SKM-1 treated with dmso at 0.1 percent for 144 hours (cell line): ENCODE results near the gene GRN.
"Not testable (repeated sequence)": the region's sequence is repeated elsewhere in the genome, so short reads cannot be mapped to it uniquely, and the experiment has no call there.

Experiments used
- DNase-seq: peaks from one replicate; lab custom pipeline; 2025; ENCODE audit not compliant: unreplicated experiment; lab: John Stamatoyannopoulos, UW

The GRN gene

DNA sequence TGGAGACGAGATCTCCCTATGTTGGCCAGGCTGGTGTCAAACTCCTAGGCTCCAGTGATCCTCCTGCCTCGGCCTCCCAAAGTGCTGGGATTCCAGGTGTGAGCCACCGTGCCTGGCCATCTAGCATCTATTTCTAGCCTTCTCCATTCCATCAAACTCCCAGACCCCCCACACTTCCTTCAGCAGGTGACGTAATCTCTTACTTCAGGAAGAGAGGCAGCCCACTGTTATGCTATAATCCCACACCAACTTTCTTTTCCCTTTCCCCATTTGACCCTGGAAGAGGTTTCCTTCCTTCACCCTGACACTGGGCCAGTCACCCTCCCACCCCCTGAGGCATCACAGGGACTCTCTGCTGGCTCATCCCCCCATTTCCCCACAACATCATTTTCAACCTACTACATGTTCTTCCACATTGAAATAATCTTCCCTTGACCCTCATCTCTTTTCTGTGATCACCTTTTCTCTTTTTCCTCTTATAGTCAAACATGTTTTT is 36.8 kb downstream of the GRN start:
- no peak for DNase-seq

DNA sequence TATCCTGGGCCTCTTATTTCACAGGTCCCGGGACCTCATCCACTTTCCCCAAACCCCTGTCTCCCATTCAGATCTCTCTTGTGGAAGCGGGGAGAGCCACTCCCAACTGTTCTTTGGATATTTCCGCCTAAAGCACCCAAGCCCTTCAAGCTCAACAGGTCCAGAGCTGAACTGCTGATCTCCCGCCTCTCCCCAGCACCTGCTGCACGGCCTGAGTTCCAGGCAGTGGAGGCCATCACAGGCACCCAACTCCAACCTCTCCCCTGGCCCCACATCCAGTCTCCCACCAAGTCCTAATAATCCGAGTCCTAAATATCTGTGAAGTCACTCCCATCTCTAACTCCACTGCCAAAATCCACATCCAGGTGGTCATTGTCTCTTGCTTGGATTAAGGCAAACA is 37.8 kb downstream of the GRN start:
- no peak for DNase-seq

DNA sequence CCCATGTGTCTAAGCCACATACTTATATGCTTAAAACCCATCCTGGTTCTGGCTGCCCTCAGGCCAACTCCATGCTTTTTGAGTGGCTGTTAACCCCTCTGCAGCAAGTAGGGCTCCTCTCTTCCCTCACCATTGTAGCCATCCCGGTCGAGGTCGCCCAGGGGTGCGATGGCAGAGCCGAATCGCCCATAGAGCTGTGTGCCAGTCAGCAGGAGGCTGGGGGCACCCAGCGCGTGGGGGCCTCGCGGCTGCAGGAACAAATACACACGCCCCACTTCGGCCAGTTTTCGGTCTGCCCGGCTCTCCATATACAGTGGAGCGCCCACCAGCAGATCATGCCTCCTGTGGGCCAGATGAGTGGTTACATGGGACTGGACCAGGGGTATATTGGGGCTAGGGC is 38.3 kb downstream of the GRN start:
- no peak for DNase-seq

DNA sequence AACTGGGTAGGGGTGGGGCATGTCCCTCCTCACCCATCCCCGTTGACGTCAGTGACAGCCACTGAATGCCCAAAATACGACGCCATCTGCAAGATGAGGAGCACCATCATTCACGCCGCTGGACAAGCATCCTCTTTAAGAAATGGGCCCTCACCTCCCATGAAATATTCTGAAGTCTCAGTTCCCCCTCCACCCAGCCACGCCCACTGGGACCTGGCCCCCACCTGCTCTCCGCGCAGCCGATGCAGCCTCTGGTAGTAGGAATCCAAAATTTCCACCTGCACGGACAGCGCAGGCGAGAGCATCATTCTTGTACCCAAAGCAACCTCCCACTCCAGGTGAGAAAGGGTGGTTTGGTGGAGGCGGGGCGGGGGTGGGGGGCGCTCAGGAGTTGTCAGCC is 38.8 kb downstream of the GRN start:
- no peak for DNase-seq

DNA sequence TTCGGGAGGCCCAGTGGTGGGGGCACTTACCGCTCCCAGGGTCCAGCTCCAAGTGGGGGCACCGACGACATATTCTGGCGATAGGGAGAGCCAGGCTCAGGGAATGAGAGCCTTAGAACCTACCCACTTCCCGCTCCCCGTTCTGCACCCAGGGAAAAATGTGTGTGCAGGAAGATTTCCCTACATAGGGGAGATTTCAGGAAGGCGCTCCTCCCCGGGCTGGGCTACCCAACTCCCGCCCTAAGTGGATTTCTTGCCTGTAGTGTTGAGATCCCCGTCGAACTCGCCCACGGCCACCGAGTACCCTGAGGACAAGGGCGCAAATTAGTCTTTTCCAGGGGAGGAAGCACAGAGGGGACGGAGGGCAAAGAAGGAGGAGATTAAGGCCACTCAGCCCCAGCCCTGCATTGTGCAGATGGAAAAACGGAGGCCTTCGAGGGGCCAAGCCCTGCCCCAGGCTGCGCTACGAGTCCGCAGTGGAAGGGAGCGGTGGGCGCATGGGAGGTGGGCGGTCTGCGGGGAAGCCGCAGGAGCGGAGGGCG is 39.2 kb downstream of the GRN start:
- DNase-seq = no peak

DNA sequence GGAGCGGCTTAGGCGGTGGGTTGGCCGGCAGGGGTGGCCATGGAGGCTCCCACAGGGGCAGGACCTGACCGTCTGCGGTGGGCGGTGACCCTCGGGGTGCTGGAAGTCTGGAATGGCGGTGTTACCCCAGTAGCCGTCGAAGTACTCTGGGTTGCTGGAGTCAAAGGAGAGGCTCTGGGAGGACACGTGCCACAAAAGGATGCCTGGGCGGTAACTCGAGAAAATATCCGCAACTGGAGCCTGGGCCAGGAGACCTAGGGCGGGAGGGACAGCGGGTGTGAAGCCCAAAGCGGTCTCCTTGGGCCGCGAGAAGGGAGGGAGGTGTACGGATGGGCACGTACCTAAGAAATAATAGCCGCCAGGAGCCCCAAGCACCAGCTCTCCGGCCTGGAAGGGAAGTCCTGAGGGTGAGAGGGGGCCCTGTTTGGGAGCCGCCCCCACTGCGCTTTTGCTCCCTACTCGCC is 39.8 kb downstream of the GRN start:
- no peak for DNase-seq

DNA sequence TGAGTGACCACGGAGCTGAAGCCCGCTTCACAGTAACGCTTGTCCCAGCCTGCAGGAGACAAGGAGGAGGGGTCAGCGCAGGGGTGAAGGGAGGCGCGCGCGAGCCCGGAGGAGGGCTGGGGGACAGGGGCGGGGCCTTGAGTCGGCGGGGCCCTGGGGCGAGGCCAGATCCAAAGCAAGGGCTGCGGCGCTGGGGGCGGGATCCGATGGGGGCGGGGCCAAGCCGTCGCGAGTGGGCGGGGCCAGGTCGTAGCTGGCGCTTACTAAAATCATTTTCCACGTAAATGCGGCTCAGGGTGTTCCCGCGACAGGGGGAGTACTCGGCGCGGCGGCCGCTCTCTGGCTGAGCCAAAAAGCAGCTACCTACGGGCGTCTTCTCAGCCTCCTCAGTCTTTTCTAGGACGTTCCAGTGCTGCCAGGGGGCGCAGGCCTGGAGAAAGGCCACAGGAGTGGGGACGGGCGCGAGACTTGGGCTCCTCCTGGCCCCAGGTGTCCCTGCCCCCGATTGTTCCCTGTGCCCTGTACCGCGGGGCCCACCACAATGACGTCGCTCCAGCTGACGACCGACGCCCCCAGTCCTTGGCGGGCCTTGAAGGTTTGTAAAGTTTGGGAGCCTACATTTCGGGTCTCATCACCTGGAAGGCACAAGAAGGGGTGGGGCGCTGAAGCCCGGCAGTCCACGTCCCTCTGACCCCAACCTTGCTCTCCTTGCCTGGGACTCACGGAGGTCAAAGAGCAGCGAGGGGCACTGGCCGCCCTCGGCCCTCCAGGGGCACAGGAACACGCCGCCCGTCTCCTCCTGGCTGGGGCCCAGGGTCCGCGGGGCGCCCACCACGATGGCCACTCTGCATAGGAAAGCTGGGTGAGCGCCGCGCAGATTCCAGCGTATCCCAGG is 40.4 kb downstream of the GRN start:
- DNase-seq = peak; percentile 77

DNA sequence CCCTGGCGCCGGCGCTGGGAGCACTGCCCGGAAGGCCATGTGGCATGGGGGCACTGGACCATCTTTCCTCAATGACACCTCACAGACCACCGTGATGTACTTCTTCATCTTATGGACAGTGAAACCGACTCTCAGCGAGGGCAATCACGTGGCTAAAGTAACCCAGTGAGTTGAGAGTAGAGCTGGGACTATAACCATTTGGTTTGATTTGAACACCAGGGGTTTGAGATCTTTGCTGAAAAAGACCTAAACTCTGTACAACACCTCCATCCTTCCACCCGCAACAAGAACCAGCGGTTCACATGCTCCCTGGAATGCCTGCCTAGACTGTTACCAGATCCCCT is 41.1 kb downstream of the GRN start:
- no peak for DNase-seq

DNA sequence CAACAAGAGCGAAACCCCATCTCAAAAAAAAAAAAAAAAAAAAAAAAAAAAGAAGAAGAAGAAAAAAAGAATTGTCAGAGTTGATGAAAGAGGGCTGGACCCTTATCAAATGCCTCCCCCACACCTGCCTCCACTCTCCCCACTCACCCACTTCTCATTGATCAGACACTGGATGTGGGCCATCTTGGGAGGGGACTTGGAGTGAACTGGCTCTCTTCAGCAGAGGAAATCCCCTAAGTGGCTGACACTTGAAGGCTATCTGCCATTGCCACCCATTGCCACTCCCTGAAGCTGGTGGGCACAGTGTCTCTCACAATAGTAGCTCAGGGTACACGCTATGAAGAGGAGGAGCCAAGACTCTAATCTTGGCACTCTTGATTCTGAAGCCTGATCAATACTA is 42.7 kb downstream of the GRN start:
- no peak for DNase-seq

DNA sequence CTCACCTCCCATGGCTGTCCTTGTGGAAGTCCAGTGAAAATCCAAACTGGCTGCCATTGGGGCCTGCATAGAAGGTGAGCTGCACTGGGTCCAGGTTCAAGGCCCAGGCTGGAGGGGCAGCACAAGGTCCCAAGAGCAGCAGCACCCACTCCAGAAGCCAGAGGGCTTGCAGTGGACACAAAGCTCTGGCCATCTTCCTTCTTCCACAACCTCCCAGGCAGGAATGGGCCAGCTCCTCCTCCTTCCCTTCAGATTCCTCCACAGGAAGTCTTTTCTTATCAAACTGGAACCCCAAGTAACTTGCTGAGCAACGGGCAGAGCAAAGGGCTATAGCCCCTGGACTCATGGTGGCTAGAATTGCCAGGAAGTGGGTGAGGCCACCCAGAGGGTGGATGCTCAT is 44.2 kb downstream of the GRN start, which contains the start of gene ITGA2B:
Gene ITGA2B (minus strand): TSS at position 369 of the 400 bp plus-strand sequence. CDS start 176 bp downstream, at position 193.
- no peak for DNase-seq

DNA sequence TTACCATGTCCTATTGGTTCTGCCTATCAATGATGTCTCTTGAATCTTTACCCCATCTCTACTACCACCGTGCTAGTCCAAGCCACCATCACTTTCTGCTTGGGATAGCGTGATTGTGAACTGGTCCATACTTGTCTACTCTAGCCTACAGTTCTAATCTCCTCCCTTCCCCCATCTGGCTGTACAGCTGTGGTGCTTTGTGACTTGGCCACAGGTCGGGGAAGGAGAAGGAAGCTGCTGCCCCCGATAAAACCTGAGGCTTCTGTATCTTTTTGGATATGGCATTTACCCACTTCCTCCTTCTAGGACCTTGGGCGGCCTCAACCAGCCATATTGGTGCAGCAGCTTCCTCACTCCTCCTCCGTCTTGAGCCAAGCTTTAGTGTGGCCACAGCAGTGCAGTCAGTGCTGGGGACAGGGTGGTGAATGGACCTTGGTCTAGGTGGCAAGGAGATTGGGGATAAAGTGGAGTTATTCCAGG is 44.7 kb downstream of the GRN start:
- peak; percentile 50 for DNase-seq

DNA sequence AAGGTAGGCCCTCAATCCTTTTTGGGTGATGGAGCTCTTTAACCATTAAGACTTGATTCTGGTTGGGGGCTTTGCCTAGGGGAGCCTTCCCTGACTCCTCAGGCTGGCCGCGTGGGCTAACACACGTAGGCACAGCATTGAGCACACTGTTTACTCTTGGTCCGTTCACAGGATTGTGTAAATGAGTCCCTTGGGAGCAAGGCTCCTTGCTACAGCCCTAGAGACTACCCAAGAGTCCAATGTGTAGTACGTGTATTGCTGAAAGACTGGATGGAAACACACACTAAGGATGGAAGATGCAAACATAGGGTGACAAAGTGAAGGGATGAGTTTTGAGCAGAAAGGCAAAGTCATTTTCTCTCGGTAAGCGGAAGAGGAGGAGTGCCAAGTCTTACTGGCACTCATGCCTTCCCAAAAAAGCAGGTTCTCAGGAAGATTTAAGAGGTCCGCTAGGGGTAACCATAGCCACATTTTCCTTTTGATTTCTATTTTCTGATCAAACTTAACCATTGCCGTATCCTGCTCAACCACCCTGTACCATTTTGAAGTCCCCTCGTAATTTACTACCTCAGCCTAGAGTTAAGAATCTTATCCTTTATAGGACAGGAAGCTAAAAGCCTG is 45.3 kb downstream of the GRN start:
- no peak for DNase-seq

DNA sequence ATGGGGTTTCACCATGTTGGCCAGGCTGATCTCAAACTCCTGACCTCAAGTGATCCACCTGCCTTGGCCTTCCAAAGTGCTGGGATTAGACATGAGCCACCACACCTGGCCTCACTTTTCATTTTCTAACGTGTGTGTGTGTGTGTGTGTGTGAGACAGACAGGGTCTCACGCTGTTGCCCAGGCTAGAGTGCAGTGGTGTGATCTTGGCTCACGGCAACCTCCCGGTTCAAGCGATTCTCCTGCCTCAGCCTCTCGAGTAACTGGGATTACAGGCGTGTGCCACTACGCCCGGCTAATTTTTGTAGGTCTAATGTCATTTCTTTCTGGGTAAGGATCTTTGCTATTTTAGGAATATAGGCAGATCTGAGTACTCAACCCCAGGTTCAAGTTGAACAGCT is 49.0 kb downstream of the GRN start:
- DNase-seq = not testable (repeated sequence)

DNA sequence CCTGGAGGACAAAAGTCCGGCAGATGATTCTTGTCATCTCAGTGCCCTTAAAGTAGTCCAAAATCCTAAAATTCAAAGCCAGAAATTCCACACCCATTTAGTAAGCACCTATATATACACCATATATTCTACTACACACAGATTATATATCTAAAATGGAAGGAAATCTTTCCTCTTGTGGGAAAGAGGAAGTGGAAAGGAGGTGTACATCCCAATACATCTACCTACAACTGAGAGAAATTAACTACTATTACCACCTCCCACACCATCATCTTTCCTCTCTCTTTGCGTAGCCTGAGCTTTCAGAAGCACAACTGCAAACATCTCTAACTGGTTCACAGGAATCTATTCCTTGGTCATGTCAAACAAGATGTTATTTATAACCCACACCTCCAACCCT is 49.7 kb downstream of the GRN start:
- no peak for DNase-seq

DNA sequence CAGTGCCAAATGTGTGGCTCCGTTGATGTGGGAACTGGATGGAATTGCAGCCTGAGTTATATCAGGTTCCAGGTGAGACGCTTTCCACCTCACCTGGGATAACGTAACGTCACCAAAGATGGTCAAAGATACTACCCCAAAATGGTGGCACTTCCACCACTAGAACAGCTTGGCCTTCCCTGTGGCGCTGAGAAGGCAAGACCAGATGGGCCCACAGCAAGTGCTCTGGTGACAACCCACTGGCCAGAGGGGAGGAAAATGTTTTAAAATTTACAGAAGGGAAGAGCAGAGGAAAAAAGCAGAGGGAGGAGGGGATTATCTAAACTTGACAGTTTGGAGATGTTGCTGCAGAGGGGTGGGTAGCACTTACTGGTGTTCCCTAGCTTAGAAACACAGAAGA is 51.8 kb downstream of the GRN start:
- DNase-seq = no peak

DNA sequence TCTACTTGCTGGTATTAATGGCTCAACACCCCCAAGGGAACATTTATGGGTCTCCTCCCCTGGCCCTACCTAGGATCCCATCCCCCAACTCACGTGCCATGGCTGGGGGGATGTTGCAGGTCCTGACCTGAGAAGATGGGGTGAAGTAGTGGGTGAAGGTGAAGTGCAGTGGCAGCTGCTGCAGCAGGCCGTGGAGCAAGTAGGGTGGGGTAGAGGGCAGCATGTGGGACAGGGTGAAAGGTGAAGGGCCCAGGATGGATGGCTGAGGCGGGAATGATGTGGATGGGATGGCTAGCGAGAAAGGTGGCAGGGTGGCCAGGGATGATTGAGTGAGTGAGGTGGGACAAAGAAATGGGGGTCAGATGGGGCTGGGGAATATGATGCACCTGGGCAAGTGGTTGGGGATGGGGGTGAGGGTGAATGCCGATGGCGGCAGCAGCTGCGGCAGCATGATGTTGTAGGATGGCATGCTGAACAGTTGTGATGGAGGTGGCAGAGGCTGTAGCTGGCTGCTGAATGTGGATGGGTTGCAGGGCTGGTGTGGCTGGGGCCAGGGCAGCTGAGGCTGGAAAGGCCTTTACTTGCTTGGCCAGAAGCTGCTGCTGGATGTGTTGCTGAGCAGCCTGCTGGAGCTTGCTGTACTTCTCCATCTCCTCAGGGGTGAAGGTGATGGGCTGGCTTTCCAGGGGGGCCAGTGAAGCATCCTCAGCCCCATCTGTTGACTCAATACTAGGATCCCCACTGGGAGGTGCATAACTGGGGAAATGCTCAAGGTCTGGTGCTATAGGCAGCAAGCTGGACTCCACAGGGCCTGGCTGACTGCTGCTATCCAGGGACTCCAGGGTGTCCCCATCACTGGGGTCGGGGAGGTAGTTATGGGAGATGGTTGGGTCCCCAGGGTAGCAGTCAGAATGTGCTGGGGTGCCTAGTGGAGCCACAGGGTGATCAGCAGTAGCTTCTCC is 52.7 kb downstream of the GRN start:
- DNase-seq = no peak

DNA sequence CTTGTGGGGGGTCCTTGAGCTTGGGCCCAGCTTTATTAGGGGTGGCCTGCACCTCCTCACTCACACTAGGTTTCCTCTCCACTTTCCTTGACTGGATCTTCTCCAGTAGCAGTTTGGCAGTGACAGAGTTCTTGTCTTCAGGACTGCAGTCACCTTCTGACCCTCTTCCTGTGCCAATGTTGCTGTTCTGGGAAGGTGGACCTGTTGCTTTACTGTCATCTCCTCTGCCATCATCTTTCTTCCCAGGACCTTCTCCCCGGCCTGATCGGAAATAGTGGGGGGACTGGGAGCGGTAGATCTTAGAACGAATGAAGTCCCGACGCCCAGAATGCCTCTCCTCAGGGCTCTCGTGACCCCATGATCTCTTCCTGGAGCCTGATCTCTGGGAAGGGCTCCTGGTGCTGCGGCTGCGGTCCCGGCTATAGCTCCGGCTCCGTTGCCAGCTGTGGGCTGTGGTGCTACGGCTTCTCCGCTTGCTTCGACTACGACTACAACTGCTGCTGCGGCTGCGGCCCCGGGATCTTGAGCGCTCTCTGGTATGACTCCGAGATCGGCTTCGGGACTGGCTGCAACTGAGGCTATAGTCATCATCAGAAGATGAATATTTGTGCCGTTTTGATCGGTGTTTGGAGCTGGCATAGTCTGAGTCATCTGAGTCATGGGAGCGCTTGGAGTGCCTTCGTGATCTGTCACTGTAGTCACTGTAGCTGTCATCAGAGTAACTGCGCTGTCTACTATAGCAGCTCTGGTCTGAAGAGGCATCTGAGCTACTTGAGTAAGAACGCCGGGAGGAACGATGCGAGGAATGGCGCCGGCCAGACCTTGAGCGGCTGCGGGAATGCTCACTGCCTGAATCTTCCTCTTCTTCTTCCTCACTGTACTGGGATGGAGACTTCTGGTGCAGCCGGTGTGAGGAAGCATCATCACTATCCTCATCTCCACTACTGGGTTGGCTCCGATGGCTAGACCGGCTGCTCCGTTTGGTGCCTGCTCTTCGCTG is 53.9 kb downstream of the GRN start:
- DNase-seq = no peak

DNA sequence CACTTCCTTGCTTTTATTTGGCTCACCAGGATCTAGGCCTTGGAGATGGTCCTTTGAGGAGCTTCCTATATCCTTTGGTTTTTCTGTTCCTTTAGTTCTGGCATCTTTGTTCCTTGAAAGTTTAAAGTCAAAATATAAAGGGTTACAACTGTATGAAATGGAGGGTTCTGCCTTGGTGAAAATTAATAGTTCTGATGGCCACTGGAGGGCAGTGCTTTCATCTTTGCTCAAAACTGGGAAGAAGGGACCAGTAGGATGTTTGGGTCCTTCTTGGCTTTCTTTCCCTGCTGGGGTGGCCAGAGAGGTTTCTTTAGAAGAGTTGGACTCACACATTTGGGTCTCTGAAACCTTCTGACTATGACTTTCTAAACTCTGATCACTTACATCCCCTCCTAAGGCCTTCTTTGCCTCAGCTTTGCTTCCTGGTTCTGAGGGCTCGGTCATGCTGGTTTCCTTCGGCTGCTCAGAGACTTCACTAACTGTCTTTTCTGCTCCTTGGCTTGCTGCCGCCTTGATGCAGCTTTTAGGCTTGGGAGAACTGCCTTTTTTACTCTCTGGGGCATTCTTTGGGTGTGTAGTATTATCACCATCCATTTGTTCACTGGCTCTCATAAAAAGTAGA is 55.2 kb downstream of the GRN start:
- DNase-seq = no peak
